Neural cell (in vitro differentiated cells): ENCODE measurements around the gene NOD1. TPM values are rescaled to one million over a fixed set of nuclear protein-coding genes. Genes with fewer than 3 reads are reported as not detected.

Experiments
- H2AFZ ChIP-seq: fragments of 200-600, 300-800 bp; sonication (generic), shearing (Covaris generic); 2 replicates; pipeline ENCODE4 v1.6.0; 2014; ENCODE audit warnings: low read depth, mild to moderate bottlenecking, antibody characterized with exemption, low read length, moderate library complexity
- H3F3A ChIP-seq: fragments of 200-600 bp; shearing (Covaris generic); 2 replicates; pipeline ENCODE4 v1.6.1; 2016; ENCODE audit warnings: mild to moderate bottlenecking, moderate library complexity, mixed read lengths, antibody characterized with exemption, low read length; ENCODE audit not compliant: insufficient read depth, poor library complexity, severe bottlenecking
- H3K27ac ChIP-seq: fragments of 200-600, 300-800 bp; sonication (generic), shearing (Covaris generic); 2 replicates; pipeline ENCODE4 v1.5.1; 2014; ENCODE audit warnings: mild to moderate bottlenecking, low read length, moderate library complexity
- H3K27me3 ChIP-seq: fragments of 300-800, 200-600 bp; sonication (generic), shearing (Covaris generic); 2 replicates; pipeline ENCODE4 v1.6.0; 2014; ENCODE audit warnings: mild to moderate bottlenecking, low read depth, low read length, moderate library complexity; ENCODE audit not compliant: insufficient read depth
- H3K36me3 ChIP-seq: fragments of 300-800, 200-600 bp; sonication (generic), shearing (Covaris generic); 2 replicates; pipeline ENCODE4 v1.5.1; 2014; ENCODE audit warnings: mild to moderate bottlenecking, antibody characterized with exemption, low read length, moderate library complexity; ENCODE audit not compliant: insufficient read depth
- H3K4me2 ChIP-seq: fragments of 300-800, 200-600 bp; sonication (generic), shearing (Covaris generic); 2 replicates; pipeline ENCODE4 v1.6.0; 2014; ENCODE audit warnings: mild to moderate bottlenecking, low read length
- H3K4me3 ChIP-seq: fragments of 300-800, 200-600 bp; sonication (generic), shearing (Covaris generic); 2 replicates; pipeline ENCODE4 v1.5.1; 2014; ENCODE audit warnings: mild to moderate bottlenecking, low read length, moderate library complexity
- H3K79me2 ChIP-seq: fragments of 200-600 bp; shearing (Covaris generic); replicated peaks from 2 replicates; pipeline ENCODE4 v1.6.0; 2014; ENCODE audit warnings: mild to moderate bottlenecking, low read length, moderate library complexity; ENCODE audit not compliant: insufficient read depth
- H3K9ac ChIP-seq: fragments of 300-800, 200-600 bp; sonication (generic), shearing (Covaris generic); 2 replicates; pipeline ENCODE4 v1.6.1; 2016; ENCODE audit warnings: mild to moderate bottlenecking, low read length, mixed read lengths
- H3K9me2 ChIP-seq: fragments of 200-600 bp; shearing (Covaris generic); 2 replicates; pipeline ENCODE4 v1.6.1; 2016; ENCODE audit warnings: mild to moderate bottlenecking, low read length, mixed read lengths; ENCODE audit not compliant: insufficient read depth
- H3K9me3 ChIP-seq: fragments of 200-600, 300-800 bp; sonication (generic), shearing (Covaris generic); 2 replicates; pipeline ENCODE4 v1.6.1; 2016; ENCODE audit warnings: mild to moderate bottlenecking, mixed run types, low read length, moderate library complexity, mixed read lengths
- H4K20me1 ChIP-seq: fragments of 200-600 bp; shearing (Covaris generic); 2 replicates; pipeline ENCODE4 v1.6.1; 2016; ENCODE audit warnings: mild to moderate bottlenecking, mixed run types; ENCODE audit not compliant: insufficient read depth
- EP300 ChIP-seq: fragments of 450-650 bp; conservative IDR thresholded peaks from 2 replicates; pipeline ENCODE4 v1.6.1; 2014; ENCODE audit warnings: antibody characterized with exemption, mild to moderate bottlenecking, moderate library complexity; ENCODE audit not compliant: poor library complexity, severe bottlenecking
- EZH2 ChIP-seq: fragments of 200-600, 300-800 bp; shearing (Covaris generic), sonication (generic); IDR thresholded peaks from 2 replicates; pipeline ENCODE4 v1.6.1; 2014; ENCODE audit warnings: antibody characterized with exemption, low read length, borderline replicate concordance, mild to moderate bottlenecking; ENCODE audit not compliant: insufficient read depth, poor library complexity, severe bottlenecking
- MXI1 ChIP-seq: fragments of 450-650 bp; conservative IDR thresholded peaks from 2 replicates; pipeline ENCODE4 v1.6.1; 2014; ENCODE audit warnings: antibody characterized with exemption, mild to moderate bottlenecking; ENCODE audit not compliant: poor library complexity, severe bottlenecking
- POLR2AphosphoS5 ChIP-seq: IDR thresholded peaks from 2 replicates; pipeline ENCODE4 v1.6.1; 2012
- RAD21 ChIP-seq: fragments of 450-650 bp; conservative IDR thresholded peaks from 2 replicates; pipeline ENCODE4 v1.6.1; 2014; ENCODE audit warnings: antibody characterized with exemption, mild to moderate bottlenecking, moderate library complexity
- REST ChIP-seq: IDR thresholded peaks from 2 replicates; pipeline ENCODE4 v1.6.1; 2012; ENCODE audit warnings: borderline replicate concordance
- SMC3 ChIP-seq: fragments of 450-650 bp; conservative IDR thresholded peaks from 2 replicates; pipeline ENCODE4 v1.6.1; 2014; ENCODE audit warnings: antibody characterized with exemption, mild to moderate bottlenecking, moderate library complexity; ENCODE audit not compliant: poor library complexity
- TAF1 ChIP-seq: IDR thresholded peaks from 2 replicates; pipeline ENCODE4 v1.6.1; 2012; ENCODE audit warnings: low read depth
- polyA plus RNA-seq: library from polyadenylated mRNA; depleted of rRNA; stranded (reverse); fragments of >200 nt; gene quantifications from 2 replicates; pipeline ENCODE4 v1.2.3, GENCODE V29; 2014
- TF ChIP-seq, protein P1 (sequence below): fragments of 450-650 bp; IDR thresholded peaks from 2 replicates; pipeline ENCODE4 v1.5.1; 2014; ENCODE audit warnings: antibody characterized with exemption, mild to moderate bottlenecking, moderate library complexity; ENCODE audit not compliant: poor library complexity, severe bottlenecking

The NOD1 gene
- polyA plus RNA-seq, 1 donor from 2014 or later: 0.43 TPM

DNA sequence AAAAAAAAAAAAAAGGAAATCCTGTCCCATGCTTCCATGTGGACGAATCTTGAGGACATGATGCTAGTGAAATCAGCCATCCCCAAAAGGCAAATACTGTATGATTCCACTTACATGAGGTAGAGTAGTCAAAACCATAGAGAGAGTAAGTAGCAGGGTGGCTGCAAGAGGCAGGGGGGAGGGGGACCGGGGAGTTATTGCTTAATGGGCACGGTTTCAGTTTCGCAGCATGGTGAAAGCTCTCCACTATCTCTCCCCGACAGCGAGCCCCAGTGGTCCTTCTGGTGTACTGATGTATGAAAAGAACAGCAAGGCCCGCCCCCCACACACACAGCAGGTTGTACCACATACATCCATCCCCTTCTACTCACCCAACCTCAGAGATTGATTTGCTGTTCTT, 32.8 kb downstream of the NOD1 start:
- H3K4me3 ChIP-seq: no peak overlapping the region
- H3K27me3 ChIP-seq: no peaks in the 10 kb centered on the region
- H4K20me1 ChIP-seq: no peaks in the 10 kb centered on the region
- no peaks in the 10 kb centered on the region for H3K79me2 ChIP-seq
- H3K27ac ChIP-seq: no peak overlapping the region
- H3F3A ChIP-seq: no peaks in the 10 kb centered on the region
- H3K9me2 ChIP-seq: no peaks in the 10 kb centered on the region
- no peak overlapping the region for H3K9ac ChIP-seq
- H3K36me3 ChIP-seq: no peaks in the 10 kb centered on the region
- no peak for TF ChIP-seq REST
- TF ChIP-seq TAF1: no peak
- no peak for TF ChIP-seq EP300
- no peak for TF ChIP-seq SMC3
- H3K9me3 ChIP-seq: no peaks in the 10 kb centered on the region
- H2AFZ ChIP-seq: no peak overlapping the region
- H3K4me2 ChIP-seq: no peak overlapping the region

DNA sequence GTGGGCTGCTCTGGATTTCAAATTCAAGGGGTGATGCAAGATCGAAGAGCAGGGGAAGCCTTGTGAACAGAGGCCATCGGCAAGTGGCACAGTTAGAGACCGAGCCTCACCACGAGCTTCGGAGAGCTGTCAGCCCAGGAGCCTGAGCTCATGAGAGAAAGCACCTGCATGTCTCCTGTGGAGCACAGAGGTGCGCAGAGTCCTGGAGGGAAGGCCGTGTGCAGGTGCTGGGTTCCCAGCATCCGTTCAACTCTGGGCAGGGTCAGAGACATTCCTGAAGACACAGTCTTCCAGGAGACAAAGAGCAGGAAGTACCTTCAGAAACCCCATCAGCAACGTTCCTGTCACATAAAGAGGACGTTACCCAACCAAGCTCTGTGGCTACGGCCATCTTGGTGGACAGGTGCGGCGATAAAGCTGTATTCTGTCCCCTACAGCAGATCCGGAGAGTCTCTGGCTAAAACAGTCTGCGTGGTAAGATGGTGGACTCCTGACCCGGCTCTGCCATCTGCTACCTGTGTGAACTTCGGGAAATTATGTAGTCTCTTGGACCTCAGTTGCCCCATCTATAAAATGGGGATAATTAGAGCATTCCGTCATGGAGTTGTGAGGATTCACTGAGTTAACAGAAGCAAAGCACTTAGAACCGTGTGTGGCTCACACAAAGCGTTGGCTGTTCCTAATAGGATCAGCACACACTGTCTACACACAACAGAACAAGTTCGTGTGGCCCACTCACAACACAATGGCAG, 40.6 kb downstream of the NOD1 start:
- Histone ChIP-seq H3K9ac (no peak overlapping the region), H4K20me1 (no peaks in the 10 kb centered on the region), H2AFZ (no peak overlapping the region), H3K4me2 (no peak overlapping the region), H3K9me3 (no peaks in the 10 kb centered on the region), H3K27ac (no peak overlapping the region), H3F3A (no peaks in the 10 kb centered on the region), H3K9me2 (no peaks in the 10 kb centered on the region), H3K79me2 (no peaks in the 10 kb centered on the region), H3K4me3 (no peak overlapping the region), H3K27me3 (no peaks in the 10 kb centered on the region), H3K36me3 (no peaks in the 10 kb centered on the region)
- TF ChIP-seq SMC3 (no peak), EZH2 (no peak), TAF1 (no peak)
- TF ChIP-seq, protein P1, sequence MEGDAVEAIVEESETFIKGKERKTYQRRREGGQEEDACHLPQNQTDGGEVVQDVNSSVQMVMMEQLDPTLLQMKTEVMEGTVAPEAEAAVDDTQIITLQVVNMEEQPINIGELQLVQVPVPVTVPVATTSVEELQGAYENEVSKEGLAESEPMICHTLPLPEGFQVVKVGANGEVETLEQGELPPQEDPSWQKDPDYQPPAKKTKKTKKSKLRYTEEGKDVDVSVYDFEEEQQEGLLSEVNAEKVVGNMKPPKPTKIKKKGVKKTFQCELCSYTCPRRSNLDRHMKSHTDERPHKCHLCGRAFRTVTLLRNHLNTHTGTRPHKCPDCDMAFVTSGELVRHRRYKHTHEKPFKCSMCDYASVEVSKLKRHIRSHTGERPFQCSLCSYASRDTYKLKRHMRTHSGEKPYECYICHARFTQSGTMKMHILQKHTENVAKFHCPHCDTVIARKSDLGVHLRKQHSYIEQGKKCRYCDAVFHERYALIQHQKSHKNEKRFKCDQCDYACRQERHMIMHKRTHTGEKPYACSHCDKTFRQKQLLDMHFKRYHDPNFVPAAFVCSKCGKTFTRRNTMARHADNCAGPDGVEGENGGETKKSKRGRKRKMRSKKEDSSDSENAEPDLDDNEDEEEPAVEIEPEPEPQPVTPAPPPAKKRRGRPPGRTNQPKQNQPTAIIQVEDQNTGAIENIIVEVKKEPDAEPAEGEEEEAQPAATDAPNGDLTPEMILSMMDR: no peak

GRCh38 chr7:30436518-30436917, 42.1 kb downstream of the NOD1 start:
- H3K27ac ChIP-seq: no peak overlapping the region
- no peaks in the 10 kb centered on the region for H3K27me3 ChIP-seq
- H3K9me2 ChIP-seq: no peaks in the 10 kb centered on the region
- no peak overlapping the region for H3K4me2 ChIP-seq
- no peaks in the 10 kb centered on the region for H3K79me2 ChIP-seq
- H3F3A ChIP-seq: no peaks in the 10 kb centered on the region
- H2AFZ ChIP-seq: no peak overlapping the region
- H3K9me3 ChIP-seq: no peaks in the 10 kb centered on the region
- no peak for TF ChIP-seq EZH2
- TF ChIP-seq MXI1: no peak
- no peak for TF ChIP-seq RAD21
- no peak for TF ChIP-seq REST
- no peak for TF ChIP-seq EP300
- TF ChIP-seq, protein P1: no peak
- TF ChIP-seq SMC3: no peak
- no peak for TF ChIP-seq POLR2AphosphoS5
- no peak for TF ChIP-seq TAF1
- no peaks in the 10 kb centered on the region for H3K36me3 ChIP-seq
- H3K9ac ChIP-seq: no peak overlapping the region
- no peak overlapping the region for H3K4me3 ChIP-seq
- no peaks in the 10 kb centered on the region for H4K20me1 ChIP-seq
